GM19468 (cell line): Measurements from ENCODE around the gene STXBP2.

ENCODE experiments used
- ATAC-seq: cut with Tn5 transposase; IDR thresholded peaks from one replicate; pipeline ENCODE4 v1.9.1; 2021; ENCODE audit warnings: mild to moderate bottlenecking, moderate library complexity, moderate number of reproducible peaks; ENCODE audit not compliant: unreplicated experiment; ENCODE audit errors: extremely low read depth

STXBP2 gene

GRCh38 chr19:7676854-7677253 lies 39.9 kb downstream of the STXBP2 start, which contains the start of gene MCEMP1:
MCEMP1 (plus strand) TSS chr19:7677090; CDS start chr19:7677121, 31 bp downstream.
- ATAC-seq: no peak

GRCh38 chr19:7677669-7678311 lies 40.9 kb downstream of the STXBP2 start:
- no peak for ATAC-seq

GRCh38 chr19:7678971-7679751 lies 42.3 kb downstream of the STXBP2 start:
- ATAC-seq: no peak

- ATAC-seq: no peak
These were observed 43.1 kb downstream of the STXBP2 start for GRCh38 chr19:7679771-7680605.

- peak; percentile 13 for ATAC-seq
These were observed 43.9 kb downstream of the STXBP2 start, which contains the start of gene TRAPPC5 for GRCh38 chr19:7680606-7681339. TRAPPC5 (plus strand) TSS chr19:7680833; CDS start chr19:7682254, 1,421 bp downstream.

- no peak for ATAC-seq
These were observed 44.6 kb downstream of the STXBP2 start for GRCh38 chr19:7681340-7682174.

GRCh38 chr19:7682175-7682855 lies 45.4 kb downstream of the STXBP2 start:
- ATAC-seq: no peak

GRCh38 chr19:7685546-7686445 lies 48.9 kb downstream of the STXBP2 start:
- ATAC-seq: no peak

- no peak for ATAC-seq
These were observed 50.3 kb downstream of the STXBP2 start for GRCh38 chr19:7687177-7687576.

- no peak for ATAC-seq
These were observed 52.3 kb downstream of the STXBP2 start for GRCh38 chr19:7689165-7689564.

GRCh38 chr19:7690779-7691258 lies 53.9 kb downstream of the STXBP2 start:
- no peak for ATAC-seq

- ATAC-seq: no peak
These were observed 54.6 kb downstream of the STXBP2 start for GRCh38 chr19:7691497-7691896.

- ATAC-seq: no peak
These were observed 55.6 kb downstream of the STXBP2 start for GRCh38 chr19:7692417-7693088.

- ATAC-seq: no peak
These were observed 57.6 kb downstream of the STXBP2 start for GRCh38 chr19:7694499-7694898.
